ENCODE data around the gene FHL1. TPM values are rescaled to one million over a fixed set of nuclear protein-coding genes. Genes with fewer than 3 reads are reported as not detected.

FHL1 gene
- total RNA-seq, 6 donors from 2014 or later: 114 to 426 (median 255) TPM

GRCh38 chrX:136251041-136251991, 104.0 kb downstream of the FHL1 start, which contains the start of gene MAP7D3:
Gene MAP7D3, minus strand, starts transcription at chrX:136251400. Its CDS starts 42 bp downstream, at chrX:136251358.
- Histone ChIP-seq H3K4me3 (peak within 1 kb of the TSS; percentile 60 to 84 (median 66)), H3K36me3 (no peaks in the 10 kb centered on the region), H3K27me3 (no peaks in the 10 kb centered on the region), H3K27ac (peak within 1 kb of the TSS; percentile 65 to 81 (median 73)), H3K9me3 (no peaks in the 10 kb centered on the region), H3K4me1 (peaks cover 0 to 4% (median 0%) of the 10 kb centered on the region in 4 donors)
- TF ChIP-seq POLR2A (IDR thresholded peaks at IDR 0.05) (peak in 1 of 4 donors; percentile 44), EP300 (IDR thresholded peaks at IDR 0.05) (no peak)
- peak; percentile 73 to 98 for ATAC-seq (ENCODE audit: low FRiP score in 2 of 2)
- 0 to 23% methylated on average over 3 to 46 of the region's 73 CpGs for WGBS, 2 donors
- peak; percentile 65 to 92 for DNase-seq

GRCh38 chrX:136255541-136255940, 108.2 kb downstream of the FHL1 start:
- Histone ChIP-seq H3K36me3 (no peaks in the 10 kb centered on the region), H3K27me3 (no peaks in the 10 kb centered on the region), H3K27ac (no peak overlapping the region), H3K4me1 (peaks cover 0 to 6% (median 0%) of the 10 kb centered on the region in 4 donors), H3K9me3 (no peaks in the 10 kb centered on the region), H3K4me3 (no peak overlapping the region)
- ATAC-seq (ENCODE audit: low FRiP score in 2 of 2) (no peak), DNase-seq (no peak)
- WGBS, 2 donors: 64 to 76% methylated on average over 4 to 5 of the region's 5 CpGs
- TF ChIP-seq EP300 (IDR thresholded peaks at IDR 0.05) (no peak), POLR2AphosphoS5 (IDR thresholded peaks at IDR 0.05) (no peak), POLR2A (IDR thresholded peaks at IDR 0.05) (no peak), CTCF (IDR thresholded peaks at IDR 0.05) (no peak)

- H3K4me1 ChIP-seq: peaks cover 0 to 6% (median 0%) of the 10 kb centered on the region in 4 donors
- no peak for TF ChIP-seq CTCF (IDR thresholded peaks at IDR 0.05)
- no peak for TF ChIP-seq POLR2AphosphoS5 (IDR thresholded peaks at IDR 0.05)
- no peak for TF ChIP-seq POLR2A (IDR thresholded peaks at IDR 0.05)
- no peak for TF ChIP-seq EP300 (IDR thresholded peaks at IDR 0.05)
- 44 to 47% methylated on average over 7 of the region's 7 CpGs for WGBS, 2 donors
- DNase-seq (no peak), ATAC-seq (ENCODE audit: low FRiP score in 2 of 2) (no peak)
- H3K36me3 ChIP-seq: no peaks in the 10 kb centered on the region
- no peaks in the 10 kb centered on the region for H3K9me3 ChIP-seq
- H3K27me3 ChIP-seq: no peaks in the 10 kb centered on the region
- H3K27ac ChIP-seq: no peak overlapping the region
- H3K4me3 ChIP-seq: no peak overlapping the region
These were observed 108.7 kb downstream of the FHL1 start for GRCh38 chrX:136256026-136256425.

GRCh38 chrX:136258951-136259350, 111.6 kb downstream of the FHL1 start:
- WGBS, 2 donors: 58 to 89% methylated on average over 1 of the region's 1 CpG
- H3K4me1 ChIP-seq: peaks cover 0 to 6% (median 0%) of the 10 kb centered on the region in 4 donors
- no peak overlapping the region for H3K4me3 ChIP-seq
- ATAC-seq (ENCODE audit: low FRiP score in 2 of 2) (no peak), DNase-seq (no peak)
- H3K9me3 ChIP-seq: no peaks in the 10 kb centered on the region
- TF ChIP-seq POLR2AphosphoS5 (IDR thresholded peaks at IDR 0.05) (no peak), CTCF (IDR thresholded peaks at IDR 0.05) (no peak), EP300 (IDR thresholded peaks at IDR 0.05) (no peak), POLR2A (IDR thresholded peaks at IDR 0.05) (no peak)
- H3K36me3 ChIP-seq: no peaks in the 10 kb centered on the region
- H3K27ac ChIP-seq: no peak overlapping the region
- H3K27me3 ChIP-seq: no peaks in the 10 kb centered on the region

GRCh38 chrX:136259543-136259942, 112.2 kb downstream of the FHL1 start:
- peaks cover 0 to 6% (median 0%) of the 10 kb centered on the region in 4 donors for H3K4me1 ChIP-seq
- TF ChIP-seq POLR2AphosphoS5 (IDR thresholded peaks at IDR 0.05) (peak in 1 of 2 donors; percentile 12), POLR2A (IDR thresholded peaks at IDR 0.05) (no peak)
- no peaks in the 10 kb centered on the region for H3K36me3 ChIP-seq
- H3K27me3 ChIP-seq: no peaks in the 10 kb centered on the region
- peak overlapping the region in 1 of 4 donors; percentile 8 for H3K27ac ChIP-seq
- WGBS, 2 donors: 8 to 36% methylated on average over 4 of the region's 4 CpGs
- DNase-seq: no peak
- no peaks in the 10 kb centered on the region for H3K9me3 ChIP-seq
- ATAC-seq (ENCODE audit: low FRiP score in 2 of 2): peak in 1 of 2 donors; percentile 51
- no peak overlapping the region for H3K4me3 ChIP-seq

Measured in upper lobe of left lung (tissue), 6 donors.